Measurements from ENCODE around the gene MYH3. TPM values are rescaled to one million over a fixed set of nuclear protein-coding genes. Genes with fewer than 3 reads are reported as not detected.

MYH3 gene
- total and polyA plus RNA-seq, 10 of the 15 experiments (the other 5 are each of a cell fraction or from before 2014, with no cell fraction given), result 0.14 to 1.4 (median 0.71) TPM

- 88% methylated on average over 25 of the region's 25 CpGs for WGBS (ENCODE audit: insufficient coverage, insufficient replicate concordance, low lambda C conversion rate, missing lambda C conversion rate)
- DNase-seq (ENCODE audit: low read depth, low spot score) (no peak), FAIRE-seq (no peak), ATAC-seq (no peak)
- Histone ChIP-seq H4K20me1 (ENCODE audit: control insufficient read depth, insufficient read depth) (no peaks in the 10 kb centered on the region), H3K4me2 (ENCODE audit: control insufficient read depth, insufficient read depth) (no peak overlapping the region), H3K4me1 (ENCODE audit: control insufficient read depth, insufficient read depth, low read length) (peaks cover 20% of the 10 kb centered on the region), H3K9ac (ENCODE audit: control insufficient read depth, insufficient read depth, low read length) (no peak overlapping the region), H3K27me3 (replicated peaks in 1 of 2; ENCODE audit: control insufficient read depth in 2 of 2, insufficient read depth in 2 of 2, low read length in 1 of 2) (no peaks in the 10 kb centered on the region), H3K27ac (ENCODE audit: control insufficient read depth, insufficient read depth) (no peak overlapping the region), H2AFZ (ENCODE audit: control insufficient read depth, low read depth, low read length) (no peak overlapping the region), H3K4me3 (no peak overlapping the region), H3K9me3 (replicated peaks; ENCODE audit: control insufficient read depth, insufficient read depth, low read length) (no peaks in the 10 kb centered on the region), H3K79me2 (ENCODE audit: control insufficient read depth, insufficient read depth, low read length) (no peaks in the 10 kb centered on the region), H3K36me3 (ENCODE audit: control insufficient read depth in 2 of 2, insufficient read depth in 2 of 2, low read length in 1 of 2) (no peaks in the 10 kb centered on the region; a peak in 1 of 4 replicates)
- intact Hi-C loops (cut with micrococcal nuclease; ENCODE audit: unreplicated experiment) (loop anchor here (10.0 kb wide), 1 partner anchor 97 kb away; the partner anchor contains the start of gene TMEM220), in situ Hi-C loops (cut with MboI) (loop anchor here (25.0 kb wide), 3 partner anchors 499 to 999 kb away; no protein-coding TSS in a partner anchor)
- ChIA-PET RAD21 (ENCODE audit: unreplicated experiment) (no interaction called here), POLR2A (no interaction called here), SMC1A (ENCODE audit: uncharacterized antibody, unreplicated experiment) (no interaction called here), CTCF (interaction anchor here (2.0 to 3.4 kb wide), 2 partner anchors 8 to 9 kb away, joined by 9 to 27 read pairs; no protein-coding TSS in a partner anchor)
- no TSS peak for BruUV-seq (replicated peaks)
- TF ChIP-seq, protein P1, sequence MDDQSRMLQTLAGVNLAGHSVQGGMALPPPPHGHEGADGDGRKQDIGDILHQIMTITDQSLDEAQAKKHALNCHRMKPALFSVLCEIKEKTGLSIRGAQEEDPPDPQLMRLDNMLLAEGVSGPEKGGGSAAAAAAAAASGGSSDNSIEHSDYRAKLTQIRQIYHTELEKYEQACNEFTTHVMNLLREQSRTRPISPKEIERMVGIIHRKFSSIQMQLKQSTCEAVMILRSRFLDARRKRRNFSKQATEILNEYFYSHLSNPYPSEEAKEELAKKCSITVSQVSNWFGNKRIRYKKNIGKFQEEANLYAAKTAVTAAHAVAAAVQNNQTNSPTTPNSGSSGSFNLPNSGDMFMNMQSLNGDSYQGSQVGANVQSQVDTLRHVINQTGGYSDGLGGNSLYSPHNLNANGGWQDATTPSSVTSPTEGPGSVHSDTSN (IDR thresholded peaks at IDR 0.05; ENCODE audit: insufficient replicate concordance, low read depth, low read length), result no peak
- no peak for TF ChIP-seq BCLAF1 (IDR thresholded peaks at IDR 0.05)
- TF ChIP-seq TARDBP (IDR thresholded peaks at IDR 0.05; ENCODE audit: borderline replicate concordance), result no peak
- no peak for TF ChIP-seq ZSCAN29 (IDR thresholded peaks at IDR 0.05)
Observed at GRCh38 chr17:10638151-10638550, 19.0 kb downstream of the MYH3 start.

Measured in GM12878 (cell line).